Keratinocyte (primary cell): ENCODE measurements around the gene CUBN. TPM values are rescaled to one million over a fixed set of nuclear protein-coding genes. Genes with fewer than 3 reads are reported as not detected.

Experiments
- DNase-seq: peaks from one replicate; pipeline ENCODE4 v3.0.0-alpha.2; 2011; ENCODE audit warnings: low read depth, missing footprints, low spot score
- FAIRE-seq: peaks from 2 replicates; lab custom pipeline; 2011; peaks lifted over from hg19 to GRCh38; lab: Jason Lieb, UNC
- H2AFZ ChIP-seq: 2 replicates; pipeline ENCODE4 v1.6.0; 2012; ENCODE audit warnings: low read length, control low read depth, inconsistent platforms; ENCODE audit not compliant: control insufficient read depth
- H3K27ac ChIP-seq: 2 replicates; pipeline ENCODE4 v1.5.1; 2011; ENCODE audit warnings: low read length; ENCODE audit not compliant: control insufficient read depth, insufficient read depth
- H3K27me3 ChIP-seq: 3 replicates; pipeline ENCODE4 v1.6.0; 2011; ENCODE audit warnings: low read length; ENCODE audit not compliant: control insufficient read depth, insufficient read depth; ENCODE audit errors: extremely low read depth
- H3K36me3 ChIP-seq, 2 experiments: 2 replicates in 1 of 2; 3 replicates in 1 of 2; pipeline ENCODE4 v1.5.1; 2011; ENCODE audit warnings: low read length in 2 of 2, mild to moderate bottlenecking in 1 of 2; ENCODE audit not compliant: control insufficient read depth in 2 of 2, insufficient read depth in 2 of 2; ENCODE audit errors: extremely low read depth in 1 of 2
- H3K4me1 ChIP-seq: 3 replicates; pipeline ENCODE4 v1.5.1; 2011; ENCODE audit warnings: low read length; ENCODE audit not compliant: control insufficient read depth, insufficient read depth; ENCODE audit errors: extremely low read depth
- H3K4me2 ChIP-seq: 3 replicates; pipeline ENCODE4 v1.6.0; 2011; ENCODE audit warnings: low read depth, low read length; ENCODE audit not compliant: control insufficient read depth, insufficient read depth; ENCODE audit errors: extremely low read depth
- H3K4me3 ChIP-seq, 3 experiments: fragments of 200-600 bp in 1 of 3; sonication (generic) in 1 of 3; 2 replicates in 2 of 3; 3 replicates in 1 of 3; pipeline ENCODE4 v1.5.1; 2011 to 2016; ENCODE audit warnings: low read length in 3 of 3, mild to moderate bottlenecking in 3 of 3, control low read depth in 2 of 3, inconsistent platforms in 1 of 3, low read depth in 1 of 3, mixed read lengths in 1 of 3, mixed run types in 1 of 3, moderate library complexity in 1 of 3; ENCODE audit not compliant: control insufficient read depth in 2 of 3, insufficient read depth in 2 of 3; ENCODE audit errors: extremely low read depth in 1 of 3
- H3K79me2 ChIP-seq: 2 replicates; pipeline ENCODE4 v1.6.0; 2012; ENCODE audit warnings: low read length; ENCODE audit not compliant: control insufficient read depth, insufficient read depth
- H3K9ac ChIP-seq: 3 replicates; pipeline ENCODE4 v1.6.0; 2011; ENCODE audit warnings: low read length; ENCODE audit not compliant: control insufficient read depth, insufficient read depth; ENCODE audit errors: extremely low read depth
- H3K9me1 ChIP-seq: 3 replicates; pipeline ENCODE4 v1.6.0; 2011; ENCODE audit warnings: low read length; ENCODE audit not compliant: control insufficient read depth, insufficient read depth; ENCODE audit errors: extremely low read depth
- H3K9me3 ChIP-seq: 2 replicates; pipeline ENCODE4 v1.5.1; 2012; ENCODE audit warnings: low read depth, low read length; ENCODE audit not compliant: control insufficient read depth
- H4K20me1 ChIP-seq: 3 replicates; pipeline ENCODE4 v1.6.0; 2011; ENCODE audit warnings: low read length; ENCODE audit not compliant: control insufficient read depth, insufficient read depth; ENCODE audit errors: extremely low read depth
- CTCF ChIP-seq, 3 experiments: IDR thresholded peaks in 1 of 3; conservative IDR thresholded peaks in 1 of 3; optimal IDR thresholded peaks in 1 of 3; 2 replicates in 2 of 3; 3 replicates in 1 of 3; pipeline versions ENCODE3 to v1.5.1; 2011; ENCODE audit warnings: low read length in 3 of 3, mild to moderate bottlenecking in 3 of 3, moderate library complexity in 2 of 3, control low read depth in 1 of 3, inconsistent platforms in 1 of 3; ENCODE audit not compliant: insufficient read depth in 2 of 3; ENCODE audit errors: extremely low read depth in 1 of 3
- EZH2 ChIP-seq: IDR thresholded peaks from one replicate; pipeline ENCODE4 v1.6.1; 2012; ENCODE audit warnings: inconsistent platforms, mild to moderate bottlenecking, low read length, moderate library complexity
- dilution Hi-C: fragments of 300-500 bp; cut with MboI; formaldehyde crosslinking; loops from one replicate; pipeline ENCODE4 v1.7.0; 2020; ENCODE audit warnings: low sequenced_read_pairs; ENCODE audit not compliant: extremely low pct_ligation_motif_present
- polyA plus RNA-seq, 5 experiments: library from polyadenylated mRNA; depleted of rRNA in 3 of 5; stranded (reverse) in 3 of 5; stranded (forward) in 1 of 5; unstranded in 1 of 5; fragments of >200 nt; gene quantifications; 1 replicate in 1 of 5; 2 replicates in 3 of 5; 3 replicates in 1 of 5; pipeline versions ENCODE4 v1.2.1 to v1.2.3, GENCODE V29; 2011 to 2012; ENCODE audit warnings: missing spikeins in 2 of 5, low read depth in 1 of 5, low replicate concordance in 1 of 5

CUBN gene
- polyA plus RNA-seq, 1 donor (not counting 4 experiments of a cell fraction or from before 2014, with no cell fraction given) = 0.07 TPM

- Histone ChIP-seq H3K4me1 (no peaks in the 10 kb centered on the region), H3K27ac (no peak overlapping the region), H3K79me2 (peaks cover 69% of the 10 kb centered on the region), H3K9me1 (no peaks in the 10 kb centered on the region), H3K9ac (no peak overlapping the region), H3K27me3 (no peaks in the 10 kb centered on the region), H3K9me3 (no peaks in the 10 kb centered on the region), H3K36me3 (no peaks in the 10 kb centered on the region), H3K4me3 (no peak overlapping the region), H2AFZ (no peak overlapping the region), H3K4me2 (no peak overlapping the region), H4K20me1 (peaks cover 5% of the 10 kb centered on the region)
- dilution Hi-C loops = loop anchor here (25.0 kb wide), 1 partner anchor 912 kb away; no protein-coding TSS in a partner anchor
- no peak for FAIRE-seq
- DNase-seq = no peak
- TF ChIP-seq CTCF (optimal IDR thresholded peaks at IDR 0.05 in 1 of 3, IDR thresholded peaks at IDR 0.05 in 1 of 3, conservative IDR thresholded peaks at IDR 0.05 in 1 of 3; ENCODE audit: extremely low read depth in 1 of 3, insufficient read depth in 2 of 3, low read length in 3 of 3) = no peak
- TF ChIP-seq EZH2 = no peak
These were observed 330.0 kb downstream of the CUBN start for GRCh38 chr10:16799621-16800020.

- H2AFZ ChIP-seq = no peak overlapping the region
- no peaks in the 10 kb centered on the region for H3K9me3 ChIP-seq
- H3K4me3 ChIP-seq = no peak overlapping the region
- peaks cover 5% of the 10 kb centered on the region for H4K20me1 ChIP-seq
- dilution Hi-C loops = no loop called here
- peaks cover 68% of the 10 kb centered on the region for H3K79me2 ChIP-seq
- no peak overlapping the region for H3K9ac ChIP-seq
- no peak for TF ChIP-seq CTCF (optimal IDR thresholded peaks at IDR 0.05 in 1 of 3, IDR thresholded peaks at IDR 0.05 in 1 of 3, conservative IDR thresholded peaks at IDR 0.05 in 1 of 3; ENCODE audit: extremely low read depth in 1 of 3, insufficient read depth in 2 of 3, low read length in 3 of 3)
- no peak for TF ChIP-seq EZH2
- DNase-seq (no peak), FAIRE-seq (no peak)
- H3K4me1 ChIP-seq = no peaks in the 10 kb centered on the region
- no peaks in the 10 kb centered on the region for H3K27me3 ChIP-seq
- H3K9me1 ChIP-seq = no peaks in the 10 kb centered on the region
- no peaks in the 10 kb centered on the region for H3K36me3 ChIP-seq
- no peak overlapping the region for H3K27ac ChIP-seq
- no peak overlapping the region for H3K4me2 ChIP-seq
These were observed 331.0 kb downstream of the CUBN start for GRCh38 chr10:16798571-16798970.
